GM19238 (cell line): Measurements from ENCODE around the gene TTF2.
"Not testable (repeated sequence)": the region's sequence is repeated elsewhere in the genome, so short reads cannot be mapped to it uniquely, and the experiment has no call there.

Experiments
- DNase-seq: peaks from one replicate; pipeline ENCODE4 v3.0.0; 2011; ENCODE audit warnings: low spot score; ENCODE audit not compliant: insufficient read length

The TTF2 gene

DNA sequence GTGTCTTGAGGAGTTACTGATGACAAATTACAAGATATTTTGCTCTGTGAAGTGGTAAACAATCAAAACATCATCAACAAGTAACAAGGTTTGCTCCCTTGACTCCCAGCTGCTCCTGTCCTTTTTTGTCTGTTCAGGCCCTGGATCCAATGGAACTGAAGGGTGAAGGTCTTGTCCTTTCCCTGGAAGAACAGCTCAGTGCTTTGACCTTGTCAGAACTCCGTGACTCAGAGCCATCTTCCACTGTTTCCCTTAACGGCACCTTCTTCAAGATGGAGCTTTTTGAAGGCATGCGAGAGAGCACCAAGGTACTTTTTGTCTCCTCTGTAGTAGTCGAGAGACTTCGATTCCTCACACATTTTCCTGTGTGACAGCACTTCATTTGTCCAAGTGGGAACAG lies 32.5 kb downstream of the TTF2 start:
- DNase-seq = no peak

DNA sequence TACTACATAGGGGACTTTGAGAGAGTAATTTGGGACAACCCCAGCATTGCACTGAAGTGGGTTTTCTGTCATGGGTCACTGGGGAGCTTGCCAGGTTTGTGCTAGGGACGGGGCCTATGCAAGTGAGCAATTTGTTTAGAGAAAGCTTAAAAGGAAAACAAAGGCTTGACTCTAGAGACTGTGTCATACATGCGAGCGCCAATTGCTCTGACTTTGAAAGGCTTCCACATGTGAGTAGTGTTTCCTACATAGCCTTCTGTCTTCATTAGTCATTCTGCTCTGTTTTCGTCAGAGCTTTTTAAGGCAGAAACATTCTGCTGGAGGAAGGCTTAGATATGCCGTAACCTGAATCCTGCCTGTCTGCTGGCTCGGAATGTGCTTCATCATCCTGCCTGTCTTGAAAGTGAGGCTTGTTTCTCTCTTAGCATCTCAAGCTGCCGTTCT lies 33.0 kb downstream of the TTF2 start:
- no peak for DNase-seq

DNA sequence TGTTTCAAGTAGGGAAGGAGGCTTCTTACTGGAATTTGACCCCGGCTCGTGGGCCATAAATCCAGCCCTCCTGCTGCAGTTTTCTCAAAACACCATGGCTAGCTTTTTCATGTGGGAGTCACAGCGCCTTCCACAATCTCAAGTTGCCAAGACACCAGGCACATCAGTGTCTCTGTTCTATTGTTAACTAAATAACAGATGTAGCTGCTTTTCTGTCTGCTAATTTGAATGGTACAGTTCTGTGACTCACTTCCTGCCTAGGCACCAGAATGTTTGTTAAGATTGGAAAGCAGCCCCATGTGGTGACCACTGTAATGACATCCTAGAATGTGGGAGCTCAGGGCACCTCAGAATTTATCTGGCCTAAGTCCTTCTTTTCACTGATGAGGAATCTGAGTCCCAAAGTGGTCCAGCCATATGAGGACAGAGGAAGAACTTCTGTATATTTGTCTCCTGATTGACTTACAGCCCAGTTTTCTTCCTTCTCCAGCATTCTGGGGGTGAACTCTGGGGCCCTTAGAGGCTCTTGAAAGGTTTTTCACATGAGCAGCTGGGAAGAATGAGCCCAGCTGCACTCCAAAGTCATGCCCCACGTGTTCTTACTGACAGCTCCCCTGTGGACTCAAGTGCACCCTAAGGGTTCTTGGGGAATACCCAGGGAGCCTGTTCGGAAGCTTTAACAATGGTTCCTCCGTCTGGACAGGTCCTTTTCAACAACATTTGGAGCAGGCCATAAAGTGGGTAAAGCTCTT lies 33.9 kb downstream of the TTF2 start:
- peak; percentile 23 for DNase-seq

DNA sequence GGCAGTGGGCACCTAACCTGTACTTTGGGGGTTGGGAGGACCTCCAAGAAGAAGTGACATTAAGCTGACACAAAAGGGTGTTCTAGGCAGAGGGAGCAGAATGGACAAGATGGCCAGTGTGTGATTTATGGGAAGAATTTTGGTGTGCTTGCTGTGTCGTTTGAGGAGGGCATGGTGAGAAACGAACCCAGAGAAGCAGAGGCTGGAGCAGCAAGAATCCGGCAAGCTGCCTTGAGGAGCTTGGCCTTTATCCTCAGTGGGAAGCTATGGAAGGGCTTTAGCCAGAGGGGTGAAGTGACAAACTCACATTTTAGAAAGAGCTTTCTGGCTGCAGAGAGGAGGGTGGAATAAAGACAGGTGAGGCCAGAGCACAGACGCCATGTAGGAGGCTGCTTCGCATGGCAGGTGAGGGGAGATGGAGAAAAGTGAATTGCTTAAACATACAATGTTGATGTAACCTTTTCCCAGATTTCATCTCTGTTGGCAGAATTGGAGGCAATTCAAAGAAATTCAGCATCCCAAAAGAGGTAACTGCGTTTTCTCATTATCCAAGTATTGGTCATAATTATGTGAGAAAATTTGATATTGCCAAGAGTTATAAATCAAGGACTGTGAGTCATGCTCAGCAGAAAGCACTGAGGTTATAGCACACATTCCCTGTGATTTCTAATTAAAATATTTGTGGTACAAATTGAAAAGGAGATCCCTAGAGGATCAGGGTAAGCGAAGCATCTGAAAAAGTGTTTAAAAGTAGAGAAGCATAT lies 34.9 kb downstream of the TTF2 start:
- no peak for DNase-seq

DNA sequence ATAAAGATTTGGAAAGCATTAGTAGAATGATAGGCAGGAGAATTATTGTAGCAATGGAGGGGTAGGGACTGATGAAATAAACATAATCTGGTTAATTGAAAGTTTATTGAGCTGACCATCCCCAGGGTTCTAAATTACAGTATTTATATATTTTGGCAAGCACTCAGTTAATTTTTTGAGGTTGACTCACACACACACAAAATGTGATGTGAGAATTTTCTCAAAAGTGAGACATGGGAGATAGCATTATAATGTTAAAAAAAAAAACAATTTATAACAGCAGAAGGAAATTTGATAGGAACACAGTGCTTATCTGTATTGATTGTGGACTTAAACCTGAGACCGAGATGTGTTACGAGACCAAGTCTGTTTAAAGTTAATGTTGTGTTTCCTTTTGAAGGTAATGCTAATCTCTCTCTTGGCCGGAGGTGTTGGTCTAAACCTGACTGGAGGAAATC lies 36.9 kb downstream of the TTF2 start:
- no peak for DNase-seq

DNA sequence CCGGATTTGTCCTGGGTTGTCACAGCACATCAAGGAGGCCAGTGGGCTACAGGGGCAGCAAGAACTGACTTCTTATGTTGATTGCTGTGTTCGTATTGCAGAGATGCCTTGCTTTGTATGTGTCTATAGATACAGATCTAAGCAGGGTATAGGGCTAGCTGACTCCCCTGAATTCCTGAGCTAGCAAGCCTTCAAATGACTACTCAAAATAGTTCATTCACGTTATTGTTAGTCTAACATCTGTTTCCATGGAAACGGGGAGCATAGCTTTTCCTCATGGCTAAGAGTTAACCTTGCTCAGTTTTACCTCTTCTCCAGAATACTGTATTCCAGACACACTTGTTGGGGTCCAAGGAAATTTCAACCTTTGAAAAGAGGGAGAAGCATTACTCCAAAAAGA lies 37.3 kb downstream of the TTF2 start:
- DNase-seq = no peak

DNA sequence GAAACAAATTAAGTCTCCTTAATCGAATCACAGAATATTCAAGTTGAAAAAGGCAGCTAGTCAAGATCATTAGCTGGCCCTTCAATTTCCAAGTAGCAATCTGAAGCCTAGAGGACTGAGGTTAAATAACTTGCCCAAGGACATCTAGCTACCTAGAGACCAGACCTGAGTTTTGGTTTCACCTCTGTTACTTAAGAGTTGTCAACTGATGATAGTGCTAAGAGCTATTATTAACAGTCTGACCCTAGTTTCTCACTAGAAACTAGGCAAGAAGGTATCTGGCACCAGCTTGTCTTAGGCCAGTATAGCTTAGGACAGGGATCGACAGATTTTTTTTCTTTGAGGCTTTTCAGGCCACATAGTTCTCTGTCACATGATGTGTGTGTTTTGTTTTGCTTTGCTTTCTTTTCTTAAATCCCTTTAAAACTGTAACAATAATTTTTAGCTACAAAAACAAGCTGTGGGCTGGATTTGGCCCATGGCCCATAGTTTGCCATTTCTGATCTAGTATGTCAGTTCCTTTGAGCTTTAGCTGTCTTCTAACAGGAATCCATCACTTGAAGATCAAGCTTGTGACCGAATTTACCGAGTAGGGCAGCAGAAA lies 38.3 kb downstream of the TTF2 start:
- no peak for DNase-seq

DNA sequence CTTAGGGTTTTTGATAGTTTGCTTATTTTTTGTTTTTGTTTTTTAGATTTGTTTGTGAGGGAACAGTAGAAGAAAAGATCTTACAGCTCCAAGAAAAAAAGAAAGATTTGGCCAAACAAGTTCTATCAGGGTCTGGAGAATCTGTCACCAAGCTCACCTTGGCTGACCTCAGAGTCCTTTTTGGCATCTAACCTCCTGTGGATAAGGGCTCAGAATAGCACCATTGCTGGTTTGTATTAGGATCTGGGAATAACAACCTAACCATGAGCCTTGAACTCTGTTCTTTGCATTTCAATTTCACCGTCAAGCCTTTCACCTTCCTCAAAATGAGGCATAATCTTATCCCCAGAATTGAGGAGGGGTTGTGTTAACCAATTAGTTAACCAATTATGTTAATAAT lies 41.2 kb downstream of the TTF2 start:
- no peak for DNase-seq

DNA sequence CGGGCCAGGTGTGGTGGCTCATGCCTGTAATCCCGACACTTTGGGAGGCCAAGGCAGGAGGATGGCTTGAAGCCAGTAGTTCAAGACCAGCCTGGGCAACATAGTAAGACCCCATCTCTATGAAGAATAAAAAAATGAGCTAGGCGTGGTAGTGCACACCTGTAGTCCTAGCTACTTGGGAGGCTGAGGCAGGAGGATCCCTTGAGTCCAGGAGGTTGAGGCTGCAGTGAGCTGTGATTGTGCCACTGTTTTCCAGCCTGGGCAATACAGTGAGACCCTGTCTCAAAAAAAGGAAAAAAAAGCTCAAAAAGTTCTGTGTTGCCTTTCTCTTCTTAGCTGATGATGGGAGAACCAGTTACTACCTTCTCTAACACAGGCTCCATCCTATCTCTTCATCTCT lies 41.7 kb downstream of the TTF2 start:
- DNase-seq = not testable (repeated sequence)

DNA sequence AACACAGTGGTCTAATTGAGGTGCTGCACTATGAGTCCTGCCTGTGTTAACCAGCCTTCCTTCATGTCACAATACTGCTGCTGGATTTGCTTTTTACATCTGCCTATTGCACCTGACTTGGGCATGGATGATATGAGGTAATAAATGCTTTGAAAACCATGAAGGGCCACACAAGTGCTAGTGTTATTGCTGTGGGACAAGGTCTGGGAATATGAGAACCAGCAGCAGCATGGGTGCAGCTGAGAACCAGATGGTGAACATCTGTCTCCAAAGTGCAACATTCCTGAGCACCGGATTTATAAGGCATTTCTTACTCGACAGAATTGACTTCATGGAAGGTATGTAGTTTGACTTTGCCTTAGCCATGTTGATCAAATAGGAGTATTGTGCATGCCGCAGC lies 44.9 kb downstream of the TTF2 start:
- DNase-seq = no peak

DNA sequence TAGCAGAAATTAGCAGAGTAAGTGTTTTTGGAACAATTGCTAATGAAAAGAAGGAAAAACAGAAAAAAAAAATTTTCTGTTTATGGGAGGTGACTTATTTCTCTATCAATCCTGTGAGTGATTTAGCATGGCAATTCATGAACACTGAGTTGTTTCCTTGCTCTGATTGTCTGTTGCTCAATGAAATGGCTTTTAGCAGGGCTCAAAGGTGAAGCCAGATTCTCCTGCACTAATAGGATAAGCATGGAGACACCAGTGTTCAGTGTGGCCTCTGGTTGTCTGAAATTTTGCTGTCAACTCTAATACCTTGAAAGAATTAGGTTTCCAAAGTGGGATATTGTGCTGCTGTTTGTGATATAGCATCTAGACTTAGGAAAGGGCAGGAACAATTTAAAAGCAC lies 45.6 kb downstream of the TTF2 start:
- DNase-seq = no peak

DNA sequence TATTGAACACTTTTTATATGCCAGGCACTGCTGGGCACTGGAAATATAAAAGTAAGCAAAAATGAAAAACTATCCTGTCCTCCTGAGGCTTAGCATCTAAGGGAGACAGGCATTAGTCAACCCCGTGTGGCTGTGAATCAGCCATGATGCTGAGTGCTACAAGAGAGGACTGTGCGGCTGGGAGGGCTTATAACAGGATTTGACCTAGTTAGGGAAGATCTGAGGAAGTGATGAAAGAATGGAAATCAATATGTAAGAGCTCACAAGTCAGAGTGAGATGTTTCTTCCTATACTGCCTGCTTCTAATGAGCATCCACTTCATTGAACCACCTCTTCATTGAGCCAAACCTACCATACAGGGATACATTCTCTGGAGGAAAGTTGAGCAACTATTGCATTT lies 46.4 kb downstream of the TTF2 start:
- no peak for DNase-seq

DNA sequence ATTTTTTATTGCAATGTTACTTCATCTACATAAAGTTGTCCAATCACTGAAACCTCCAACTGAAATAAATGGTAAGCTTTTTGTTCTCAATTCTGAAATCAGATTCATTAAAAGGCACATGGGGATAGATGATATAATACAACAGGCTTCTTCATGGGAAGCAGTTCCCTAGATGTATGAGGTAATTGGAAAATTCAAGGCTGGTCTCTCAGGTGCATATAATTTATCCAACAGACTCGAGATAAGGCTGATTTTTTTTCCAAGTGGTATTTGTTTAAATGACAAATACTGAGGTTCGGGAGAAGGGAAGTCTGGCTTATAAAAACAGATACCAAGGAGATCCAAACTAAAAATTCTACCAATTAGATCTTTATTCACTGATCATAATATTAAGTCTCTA lies 47.2 kb downstream of the TTF2 start:
- no peak for DNase-seq

DNA sequence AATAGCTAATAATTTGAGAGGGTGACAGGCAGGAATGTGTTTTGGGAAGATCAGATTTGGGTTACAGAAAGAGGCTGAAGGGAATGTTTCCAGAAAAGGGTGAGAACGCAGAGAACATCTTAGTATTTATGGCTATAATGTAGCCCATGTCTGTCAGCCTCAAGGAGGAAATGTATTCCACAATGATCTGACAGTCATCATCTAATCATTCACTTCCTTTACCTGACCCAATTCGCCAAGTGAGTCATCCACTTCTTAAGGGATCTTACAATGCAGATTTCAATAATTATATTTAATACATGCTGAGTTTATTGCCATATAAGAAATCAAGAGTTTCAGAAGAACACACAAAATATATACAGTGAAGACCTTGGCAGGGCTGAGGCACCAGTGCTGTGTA lies 50.6 kb downstream of the TTF2 start:
- DNase-seq = no peak

DNA sequence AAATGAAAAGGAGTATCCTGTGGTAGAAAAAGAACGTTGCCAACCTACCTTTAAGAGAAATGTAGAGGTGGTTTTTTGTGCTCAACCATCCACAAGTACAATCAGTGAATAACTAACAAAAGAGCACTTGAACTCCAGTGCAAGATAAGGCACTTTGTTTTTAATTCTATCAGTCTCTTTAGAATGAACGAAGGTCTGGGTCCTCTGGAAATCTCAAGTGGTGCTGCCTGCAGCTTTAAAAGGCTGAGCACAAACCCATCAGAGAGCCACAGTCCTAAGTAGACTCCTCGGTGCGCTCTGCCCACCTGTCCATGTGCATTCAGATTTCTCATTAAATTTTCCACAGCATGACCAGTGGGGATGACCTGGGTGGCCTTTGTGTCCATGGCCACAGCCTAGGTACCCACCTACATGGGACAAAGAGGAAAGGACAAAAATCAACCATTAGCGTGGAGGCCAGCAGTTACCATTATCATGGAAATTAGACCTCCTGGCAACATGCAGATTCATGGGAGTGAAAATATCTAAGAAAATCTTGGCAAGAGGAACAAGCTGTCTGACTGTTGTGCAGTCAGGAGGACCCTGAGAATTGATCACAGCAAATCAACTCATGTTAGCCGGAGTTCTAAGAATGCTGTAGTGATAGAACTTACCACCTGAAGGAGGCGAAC lies 52.1 kb downstream of the TTF2 start:
- DNase-seq = no peak

DNA sequence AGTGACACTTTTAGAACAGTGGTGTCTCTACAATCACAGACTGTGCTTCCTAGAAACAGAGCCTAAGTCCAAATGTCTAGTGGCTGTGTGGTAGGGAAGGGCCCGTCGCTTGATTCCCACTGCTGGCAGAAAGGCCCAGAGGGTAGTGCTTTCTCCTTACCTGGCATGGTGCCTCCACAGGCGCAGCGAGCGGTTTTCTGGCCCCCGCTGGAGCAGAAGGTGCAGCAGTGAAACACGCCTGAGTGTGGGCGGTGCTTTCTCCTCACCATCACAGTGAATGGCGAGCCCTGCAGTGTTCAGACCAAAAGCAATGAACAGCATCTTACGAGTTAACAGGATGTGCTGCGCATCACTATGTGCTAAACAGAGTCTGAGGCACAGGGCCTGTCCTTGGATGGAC lies 53.1 kb downstream of the TTF2 start:
- DNase-seq = no peak

DNA sequence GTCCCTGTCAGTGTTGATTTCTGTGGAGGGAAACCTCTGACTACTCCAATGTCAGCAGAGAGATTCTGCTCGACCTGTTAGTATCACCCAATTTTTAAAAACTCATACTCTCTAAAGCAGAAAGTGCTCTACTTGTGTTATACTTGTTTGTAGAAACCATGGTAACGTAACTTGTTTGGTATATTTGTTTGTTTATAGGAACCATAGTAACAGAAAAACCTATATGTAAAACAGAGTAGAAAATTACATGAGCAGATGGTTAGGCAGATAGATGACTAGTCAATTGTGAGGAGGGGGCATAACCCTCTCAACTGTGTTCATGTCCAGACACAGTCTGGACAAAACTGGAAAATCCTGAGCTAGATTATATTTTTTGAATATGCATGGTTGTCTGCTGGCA lies 54.8 kb downstream of the TTF2 start:
- DNase-seq = no peak

DNA sequence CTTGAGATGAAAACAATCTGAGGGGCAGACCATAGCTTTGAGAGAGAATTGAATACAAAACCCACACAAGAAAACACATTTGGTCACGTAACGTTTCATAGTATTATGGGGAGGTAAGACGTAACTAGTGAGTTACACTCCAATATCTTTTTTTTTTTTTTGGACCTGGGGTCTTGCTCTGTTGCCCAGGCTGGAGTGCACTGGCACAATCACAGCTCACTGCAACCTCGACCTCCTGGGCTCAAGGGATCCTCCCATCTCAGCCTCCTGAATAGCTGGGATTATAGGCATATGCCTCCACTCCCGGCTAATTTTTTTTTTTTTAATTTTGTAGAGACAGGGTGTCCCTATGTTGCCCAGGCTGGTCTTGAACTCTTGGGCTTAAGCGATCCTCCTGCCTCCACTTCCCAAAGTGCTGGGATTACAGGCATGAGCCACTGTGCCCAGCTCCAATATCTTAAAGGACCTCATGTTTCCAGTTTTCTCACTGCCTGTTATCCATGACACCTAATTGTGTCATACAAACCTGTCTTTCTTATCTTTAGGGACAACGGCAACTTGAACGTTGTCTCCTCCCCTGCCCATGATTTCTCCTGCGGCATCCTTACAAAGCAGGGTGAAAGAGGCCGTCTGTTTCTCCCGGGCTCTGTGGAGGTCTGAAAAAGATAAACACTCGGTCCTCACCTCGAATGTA lies 56.1 kb downstream of the TTF2 start:
- no peak for DNase-seq

DNA sequence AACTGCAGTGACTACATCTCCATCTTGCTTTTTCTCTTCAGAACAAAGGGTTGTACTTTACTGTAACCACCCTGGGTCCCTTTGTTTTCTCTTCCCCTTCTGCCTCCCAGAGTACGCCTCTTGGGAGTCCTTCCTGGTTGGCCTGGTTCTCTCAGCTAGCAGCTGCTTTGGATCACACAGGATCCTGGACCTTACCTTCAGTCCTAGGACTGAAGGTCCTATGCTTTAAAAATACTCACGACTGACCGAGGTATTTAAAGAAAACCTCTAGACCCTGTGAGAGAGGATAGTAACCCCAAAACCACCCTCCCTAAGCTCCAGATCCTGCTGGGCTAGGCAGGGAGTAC lies 56.6 kb downstream of the TTF2 start:
- no peak for DNase-seq

DNA sequence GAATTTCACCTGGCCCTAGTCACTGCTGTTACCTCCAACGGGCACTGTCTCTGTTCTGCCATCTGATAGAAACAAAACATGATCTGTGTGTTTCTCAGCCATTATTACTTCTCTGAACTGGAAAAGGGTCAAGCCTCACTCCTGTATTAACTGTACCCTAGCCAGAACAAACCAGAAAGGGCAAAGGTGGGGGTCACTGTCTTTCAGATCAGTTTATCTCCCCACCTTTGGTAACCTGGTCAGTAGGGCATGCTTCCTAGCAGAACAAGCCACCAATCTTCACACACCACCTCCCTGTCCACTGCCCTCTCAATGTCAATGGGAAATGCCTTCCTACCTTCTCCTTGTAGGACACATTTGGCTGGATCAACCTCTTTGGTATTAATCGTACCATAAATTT lies 57.6 kb downstream of the TTF2 start:
- no peak for DNase-seq

DNA sequence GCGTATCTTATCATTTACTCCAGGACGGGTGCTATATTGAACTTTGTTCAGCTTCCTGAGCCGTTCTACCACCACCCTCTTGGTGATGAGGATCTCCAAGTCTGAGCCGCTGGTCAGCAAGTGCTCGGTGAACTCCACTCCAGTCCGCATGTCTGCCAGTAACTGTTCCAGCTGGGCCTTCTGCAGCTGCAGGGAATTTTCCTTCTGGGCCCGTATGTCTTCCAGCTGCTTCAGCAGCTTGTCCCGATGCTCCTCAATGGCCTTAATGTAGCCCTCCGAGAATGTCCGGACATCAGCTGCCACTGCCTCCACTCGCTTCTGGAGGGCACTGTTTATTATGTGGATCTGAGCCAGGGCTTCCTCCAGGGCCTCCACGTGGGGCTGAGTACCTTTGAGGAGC lies 58.0 kb downstream of the TTF2 start:
- DNase-seq = no peak
